T-helper 9 cell (primary cell): ENCODE results near the gene TMEM114.

Experiments
- DNase-seq: peaks from one replicate; pipeline ENCODE4 v3.0.0-alpha.2; 2020

Gene TMEM114

DNA sequence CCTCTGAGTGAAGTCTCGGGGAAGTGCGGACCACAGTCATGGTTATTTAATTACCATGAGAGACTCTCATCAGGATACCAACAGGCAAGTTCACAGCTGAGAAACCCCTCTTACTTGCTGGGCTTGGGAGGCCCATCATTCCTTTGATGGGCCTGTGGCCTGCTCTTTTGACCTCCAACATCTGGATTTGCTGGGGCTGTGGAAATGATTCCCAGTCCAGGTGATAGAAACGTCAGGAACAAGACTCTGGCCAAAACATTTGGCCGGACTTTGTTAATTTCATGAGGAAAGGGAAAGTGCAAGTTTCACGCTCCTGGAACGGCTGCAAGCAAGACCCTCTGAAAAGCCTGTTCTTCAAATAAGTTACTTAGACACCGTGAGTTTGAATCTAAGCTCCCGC lies 42.5 kb downstream of the TMEM114 start:
- no peak for DNase-seq

DNA sequence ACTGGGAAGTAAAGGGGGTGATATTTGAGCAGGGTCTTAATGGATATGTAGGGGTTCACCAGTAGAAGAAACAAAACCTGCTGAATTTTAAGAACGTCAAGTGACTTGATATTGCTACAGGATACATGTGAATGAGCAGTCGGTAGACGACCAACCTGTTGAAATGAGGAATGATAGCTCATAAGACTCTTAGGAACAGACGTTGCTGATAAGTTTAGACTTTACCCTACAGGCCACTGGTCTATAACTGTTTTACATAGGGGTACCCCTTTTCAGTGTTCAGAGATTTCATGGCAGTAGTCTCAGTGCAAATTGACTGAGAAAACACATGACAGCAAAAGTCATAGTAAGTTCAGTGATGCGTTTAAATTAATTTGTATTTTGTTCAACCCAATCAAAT lies 45.9 kb downstream of the TMEM114 start:
- no peak for DNase-seq

DNA sequence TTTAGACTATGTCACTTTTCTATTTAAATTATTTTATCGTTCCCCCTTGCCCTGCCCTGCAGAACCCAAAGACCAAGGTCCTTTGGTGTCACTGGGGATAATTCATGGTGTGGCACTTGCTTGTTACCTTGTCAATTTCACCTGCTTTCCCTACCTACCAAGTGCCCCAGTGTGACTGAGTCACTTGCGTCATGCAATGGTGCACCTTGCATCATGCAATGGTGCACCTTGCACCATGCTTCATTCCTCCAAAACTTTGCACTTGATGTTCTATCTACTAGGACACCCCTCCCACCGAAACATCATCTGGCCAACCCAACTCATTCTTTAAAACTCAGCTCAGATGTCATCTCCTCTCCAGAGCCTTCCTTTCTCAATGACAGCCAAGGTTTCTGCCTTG lies 47.1 kb downstream of the TMEM114 start:
- no peak for DNase-seq

DNA sequence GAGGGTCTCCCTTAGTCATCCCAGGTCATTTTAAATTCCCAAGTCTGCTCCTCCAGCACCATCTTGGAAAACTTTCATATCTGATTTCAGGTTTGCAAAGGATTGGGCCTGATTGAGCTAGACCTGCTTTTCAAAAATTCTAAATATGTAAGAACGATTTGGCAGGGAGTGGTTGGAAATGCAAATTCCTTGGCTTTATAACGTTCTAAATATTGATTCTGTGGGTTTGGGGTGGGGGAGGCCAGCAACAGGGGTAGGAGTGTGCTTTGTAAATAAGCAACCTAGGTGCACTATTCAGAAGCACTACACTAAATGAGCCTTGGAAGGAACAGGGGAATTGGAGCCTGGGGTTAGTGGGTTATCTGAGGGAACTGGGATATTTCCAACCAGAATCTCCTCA lies 47.9 kb downstream of the TMEM114 start:
- no peak for DNase-seq

DNA sequence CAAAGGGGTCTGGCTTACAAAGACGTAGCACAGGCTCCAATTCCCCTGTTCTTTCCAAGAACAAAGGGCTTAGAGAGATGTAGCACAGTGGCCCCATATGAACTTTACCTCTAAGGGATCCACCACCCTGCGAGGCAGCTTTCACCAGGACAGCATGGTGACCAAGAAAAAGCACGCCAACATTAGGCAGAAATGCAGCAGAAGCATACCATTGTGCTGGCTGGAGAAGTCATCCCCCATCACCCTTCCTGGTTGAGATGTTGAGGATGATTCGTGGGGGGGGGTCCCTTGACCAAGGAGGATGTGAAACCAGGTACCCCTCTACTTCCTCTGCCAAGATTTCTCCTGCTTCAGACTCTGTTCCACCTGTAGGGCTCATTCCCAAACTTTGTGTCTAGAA lies 48.4 kb downstream of the TMEM114 start:
- DNase-seq, result no peak

DNA sequence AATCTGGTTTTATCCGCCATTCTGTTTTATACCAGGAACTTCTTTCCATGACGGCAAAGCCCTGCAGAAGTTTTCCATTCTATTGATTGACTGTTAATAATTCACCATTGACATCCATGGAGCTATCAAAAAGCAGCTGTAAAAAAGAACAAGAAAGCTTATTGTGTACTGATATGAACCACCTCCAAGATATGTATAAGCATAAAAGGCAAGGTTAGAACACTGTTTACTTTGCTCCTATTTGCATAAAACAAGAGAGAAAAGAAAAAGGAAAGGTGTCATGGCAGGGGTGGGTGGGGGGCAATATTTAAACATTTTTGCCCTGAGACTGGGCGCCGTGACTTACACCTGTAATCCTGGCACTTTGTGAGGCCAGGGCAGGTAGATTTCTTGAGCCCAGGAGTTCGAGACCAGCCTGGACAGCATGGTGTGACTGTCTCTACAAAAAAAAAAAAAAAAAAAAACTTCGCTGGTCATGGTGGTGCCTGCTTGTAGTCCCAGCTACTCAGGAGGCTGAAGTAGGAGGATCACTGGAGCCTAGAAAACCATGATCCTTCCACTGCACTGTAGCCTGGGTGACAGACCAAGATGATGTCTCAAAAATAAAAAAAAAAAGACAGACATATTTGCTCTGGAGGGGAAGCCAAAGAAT lies 52.5 kb downstream of the TMEM114 start:
- no peak for DNase-seq

DNA sequence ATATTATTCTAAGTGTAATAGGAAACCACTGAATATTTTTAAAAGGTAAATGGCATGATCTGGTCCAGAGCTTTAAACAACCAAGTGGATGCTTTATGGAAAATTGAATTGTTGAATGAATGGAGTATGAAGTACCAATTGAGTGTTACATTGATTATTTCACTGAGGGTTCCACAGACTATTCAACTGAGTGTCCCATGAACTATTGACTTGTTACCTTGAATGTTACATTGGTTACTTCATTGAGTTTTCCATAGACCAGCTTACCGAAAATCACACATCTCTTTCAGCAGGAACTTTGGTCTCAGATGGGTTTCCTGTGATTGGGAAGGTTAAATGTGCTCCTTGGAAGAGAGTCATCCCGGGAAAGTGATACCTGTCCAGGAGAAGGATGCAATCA lies 56.8 kb downstream of the TMEM114 start:
- no peak for DNase-seq

DNA sequence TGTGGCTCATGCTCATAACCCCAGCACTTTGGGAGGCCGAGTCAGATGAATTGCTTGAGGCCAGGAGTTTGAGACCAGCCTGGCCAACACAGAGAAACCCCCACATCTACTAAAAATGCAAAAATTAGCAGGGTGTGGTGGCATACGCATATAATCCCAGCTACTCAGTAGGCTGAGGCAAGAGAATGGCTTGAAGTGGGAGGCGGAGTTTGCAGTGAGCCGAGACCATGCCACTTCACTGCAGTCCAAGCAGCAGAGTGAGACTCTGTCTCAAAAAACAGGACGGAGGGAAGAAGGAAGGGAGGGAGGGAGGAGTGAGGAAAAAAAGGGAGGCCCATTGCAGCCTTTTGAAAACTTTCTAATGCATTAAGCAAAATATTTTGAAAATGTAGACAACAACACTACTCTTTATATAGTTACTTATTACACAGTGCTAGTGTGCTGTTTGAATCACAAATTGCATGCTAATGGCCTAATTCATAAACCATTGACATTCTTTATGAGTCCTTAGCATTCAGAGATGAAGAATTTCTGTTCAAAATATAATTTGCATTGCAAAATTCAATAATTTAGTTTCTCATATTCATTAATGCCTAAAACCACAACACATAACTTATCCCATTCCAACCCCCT lies 59.4 kb downstream of the TMEM114 start:
- DNase-seq, result no peak

DNA sequence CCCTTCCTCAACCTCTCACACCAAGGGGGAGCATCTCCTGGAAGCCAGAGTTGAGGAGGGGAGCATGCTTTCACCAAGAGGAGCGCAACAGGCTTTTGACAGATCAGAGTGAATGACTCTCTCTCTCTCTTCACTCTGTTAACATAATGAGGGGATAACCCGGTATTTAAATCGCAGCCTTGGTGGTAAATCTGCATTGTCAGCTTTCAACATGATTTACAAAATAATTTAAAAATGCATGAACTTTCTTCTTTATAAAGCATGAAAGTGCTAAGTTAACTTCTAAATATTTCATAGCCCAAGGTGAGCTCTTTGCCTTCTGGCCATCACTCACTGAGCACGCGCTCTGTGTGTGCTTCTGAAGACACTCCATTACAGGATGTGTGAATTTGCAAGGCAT lies 61.8 kb downstream of the TMEM114 start:
- DNase-seq, result no peak

DNA sequence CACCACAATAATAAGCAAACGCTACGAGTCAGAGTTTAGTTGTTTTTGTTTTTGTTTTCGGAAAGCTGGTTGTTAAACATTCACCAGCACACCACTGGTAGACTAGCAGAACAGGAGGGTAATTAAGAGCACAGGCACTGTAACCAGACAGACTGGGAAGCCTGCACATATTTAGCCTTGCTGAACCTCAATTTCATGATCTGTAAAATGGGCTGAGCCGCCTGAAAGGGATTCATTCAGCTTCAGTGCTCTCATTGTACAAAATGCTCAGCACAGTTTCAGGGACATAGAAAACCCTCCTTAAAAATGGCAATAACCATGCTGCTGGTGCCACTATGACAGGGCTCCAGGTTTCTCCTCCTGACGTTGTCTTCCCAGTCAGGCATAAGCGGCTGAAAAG lies 66.4 kb downstream of the TMEM114 start:
- DNase-seq, result no peak

DNA sequence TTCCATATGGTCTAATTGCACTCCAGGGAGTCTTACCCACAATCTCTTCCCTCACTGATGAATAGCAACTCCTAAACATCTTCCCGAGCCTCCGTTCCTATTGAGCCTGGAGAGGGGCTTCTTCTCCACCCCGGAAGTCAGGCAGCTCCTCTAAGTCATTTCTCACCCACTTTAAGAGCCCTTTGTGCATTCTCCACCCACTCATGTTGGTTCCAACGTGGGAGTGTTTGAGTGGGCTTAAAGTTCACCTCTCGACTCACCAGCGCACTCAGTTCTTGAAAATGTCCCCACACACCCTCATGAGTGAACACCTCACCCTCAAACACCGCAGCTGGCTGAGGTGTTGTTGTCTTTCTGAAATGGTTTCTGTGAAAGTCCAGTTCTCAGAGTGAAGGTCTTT lies 67.6 kb downstream of the TMEM114 start:
- no peak for DNase-seq

DNA sequence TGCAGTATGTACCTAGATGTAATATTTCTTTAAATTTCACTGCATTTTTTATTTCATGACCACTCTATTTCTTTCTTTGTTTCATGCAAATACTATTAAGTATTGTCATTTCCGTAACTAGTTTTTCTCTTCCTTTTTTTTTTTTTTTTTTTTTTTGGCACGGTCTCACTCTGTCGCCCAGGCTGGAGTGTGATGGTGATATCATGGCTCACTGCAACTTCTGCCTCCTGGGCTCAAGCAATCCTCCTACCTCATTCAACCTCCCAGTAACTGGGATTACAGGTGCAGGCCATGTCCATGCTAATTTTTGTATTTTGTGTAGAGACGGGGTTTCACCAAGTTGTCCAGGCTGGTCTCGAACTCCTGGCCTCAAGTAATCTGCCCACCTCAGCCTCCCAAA lies 70.7 kb downstream of the TMEM114 start:
- no peak for DNase-seq
